ENCODE data around the gene CFAP107. TPM values are rescaled to one million over a fixed set of nuclear protein-coding genes. Genes with fewer than 3 reads are reported as not detected.
A peak's percentile ranks its signal among the peaks of the same experiment; 100 is the strongest.

CFAP107 gene
- total and polyA plus RNA-seq, 2 of the 13 experiments (the other 11 are each of a cell fraction or from before 2014, with no cell fraction given): not detected

GRCh38 chr1:12760256-12760795 is 14.3 kb downstream of the CFAP107 start:
- intact Hi-C loops (cut with micrococcal nuclease; ENCODE audit: unreplicated experiment) (no loop called here), in situ Hi-C loops (cut with HindIII; ENCODE audit: extremely low pct_ligation_motif_present, low pct_unique_long_range_greater_than_20kb) (no loop called here)
- Histone ChIP-seq H3K9ac (ENCODE audit: insufficient read depth, low read depth, low read length) (no peak overlapping the region), H3K27me3 (ENCODE audit: control insufficient read depth in 1 of 2, insufficient read depth in 2 of 2, low read length in 2 of 2) (peaks cover 0 to 36% of the 10 kb centered on the region in 2 experiments; a peak in 2 of 5 replicates), H2AFZ (ENCODE audit: low read length) (no peak overlapping the region), H3K36me3 (replicated peaks in 1 of 2; ENCODE audit: control insufficient read depth in 1 of 2, insufficient read depth in 2 of 2, low read length in 2 of 2) (no peaks in the 10 kb centered on the region), H3K4me2 (ENCODE audit: low read depth, low read length) (no peak overlapping the region), H3K79me2 (ENCODE audit: insufficient read depth, low read length) (no peaks in the 10 kb centered on the region), H3K9me3 (ENCODE audit: low read length) (no peaks in the 10 kb centered on the region), H3K27ac (ENCODE audit: extremely low read length, insufficient read depth, low read length) (no peak overlapping the region), H4K20me1 (ENCODE audit: insufficient read depth, low read length) (no peaks in the 10 kb centered on the region), H3K4me1 (ENCODE audit: insufficient read depth, low read length) (no peaks in the 10 kb centered on the region), H3K4me3 (replicated peaks in 1 of 3; ENCODE audit: insufficient read depth in 1 of 3, low read depth in 2 of 3, low read length in 3 of 3) (no peak overlapping the region)
- ChIA-PET CTCF (ENCODE audit: low intra/inter-chr PET ratio, low total read pairs) (no interaction called here), POLR2A (no interaction called here)
- WGBS (ENCODE audit: low lambda C conversion rate): 0% methylated on average over 2 of the region's 7 CpGs
- ATAC-seq (peak; percentile 93), FAIRE-seq (no peak), DNase-seq (ENCODE audit: low spot score) (peak; percentile 25)
- BruUV-seq (replicated peaks): no TSS peak
- TF ChIP-seq, protein P1, sequence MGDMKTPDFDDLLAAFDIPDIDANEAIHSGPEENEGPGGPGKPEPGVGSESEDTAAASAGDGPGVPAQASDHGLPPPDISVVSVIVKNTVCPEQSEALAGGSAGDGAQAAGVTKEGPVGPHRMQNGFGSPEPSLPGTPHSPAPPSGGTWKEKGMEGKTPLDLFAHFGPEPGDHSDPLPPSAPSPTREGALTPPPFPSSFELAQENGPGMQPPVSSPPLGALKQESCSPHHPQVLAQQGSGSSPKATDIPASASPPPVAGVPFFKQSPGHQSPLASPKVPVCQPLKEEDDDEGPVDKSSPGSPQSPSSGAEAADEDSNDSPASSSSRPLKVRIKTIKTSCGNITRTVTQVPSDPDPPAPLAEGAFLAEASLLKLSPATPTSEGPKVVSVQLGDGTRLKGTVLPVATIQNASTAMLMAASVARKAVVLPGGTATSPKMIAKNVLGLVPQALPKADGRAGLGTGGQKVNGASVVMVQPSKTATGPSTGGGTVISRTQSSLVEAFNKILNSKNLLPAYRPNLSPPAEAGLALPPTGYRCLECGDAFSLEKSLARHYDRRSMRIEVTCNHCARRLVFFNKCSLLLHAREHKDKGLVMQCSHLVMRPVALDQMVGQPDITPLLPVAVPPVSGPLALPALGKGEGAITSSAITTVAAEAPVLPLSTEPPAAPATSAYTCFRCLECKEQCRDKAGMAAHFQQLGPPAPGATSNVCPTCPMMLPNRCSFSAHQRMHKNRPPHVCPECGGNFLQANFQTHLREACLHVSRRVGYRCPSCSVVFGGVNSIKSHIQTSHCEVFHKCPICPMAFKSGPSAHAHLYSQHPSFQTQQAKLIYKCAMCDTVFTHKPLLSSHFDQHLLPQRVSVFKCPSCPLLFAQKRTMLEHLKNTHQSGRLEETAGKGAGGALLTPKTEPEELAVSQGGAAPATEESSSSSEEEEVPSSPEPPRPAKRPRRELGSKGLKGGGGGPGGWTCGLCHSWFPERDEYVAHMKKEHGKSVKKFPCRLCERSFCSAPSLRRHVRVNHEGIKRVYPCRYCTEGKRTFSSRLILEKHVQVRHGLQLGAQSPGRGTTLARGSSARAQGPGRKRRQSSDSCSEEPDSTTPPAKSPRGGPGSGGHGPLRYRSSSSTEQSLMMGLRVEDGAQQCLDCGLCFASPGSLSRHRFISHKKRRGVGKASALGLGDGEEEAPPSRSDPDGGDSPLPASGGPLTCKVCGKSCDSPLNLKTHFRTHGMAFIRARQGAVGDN (CRISPR knock-in tag; IDR thresholded peaks at IDR 0.05): peak; percentile 15; the same call in 1 of the 2 replicates
- peak; percentile 30; the same call in 1 of the 2 replicates for TF ChIP-seq CTCF (CRISPR knock-in tag; IDR thresholded peaks at IDR 0.05)
- peak; percentile 35 for TF ChIP-seq XRCC5 (optimal IDR thresholded peaks at IDR 0.05; ENCODE audit: low read length)
- TF ChIP-seq KLF9 (CRISPR knock-in tag; IDR thresholded peaks at IDR 0.05; ENCODE audit: low read depth): no peak
